GM12892 (cell line): Measurements from ENCODE around the gene SH3RF2.
"Not testable (repeated sequence)": the region's sequence is repeated elsewhere in the genome, so short reads cannot be mapped to it uniquely, and the experiment has no call there.

ENCODE experiments used
- DNase-seq: peaks from one replicate; pipeline ENCODE4 v3.0.0; 2011; ENCODE audit not compliant: insufficient read length
- FAIRE-seq: peaks from 2 replicates; lab custom pipeline; 2011; peaks lifted over from hg19 to GRCh38; lab: Jason Lieb, UNC
- POLR2A ChIP-seq: IDR thresholded peaks from 2 replicates; pipeline ENCODE4 v1.6.1; 2011; ENCODE audit warnings: low read depth, low read length, control low read depth
- POLR2AphosphoS5 ChIP-seq: IDR thresholded peaks from 2 replicates; pipeline ENCODE4 v1.6.1; 2011; ENCODE audit warnings: low read depth, low read length, control low read depth
- TAF1 ChIP-seq: IDR thresholded peaks from 2 replicates; pipeline ENCODE4 v1.6.1; 2011; ENCODE audit warnings: low read depth, mild to moderate bottlenecking, control low read depth, low read length, borderline replicate concordance

SH3RF2 gene

GRCh38 chr5:145960848-145961600 is 24.6 kb downstream of the SH3RF2 start:
- DNase-seq (no peak), FAIRE-seq (no peak)
- TF ChIP-seq TAF1 (no peak), POLR2AphosphoS5 (no peak), POLR2A (no peak)

GRCh38 chr5:145962001-145962400 is 25.6 kb downstream of the SH3RF2 start:
- no peak for FAIRE-seq
- DNase-seq = no peak
- TF ChIP-seq POLR2AphosphoS5 = no peak

GRCh38 chr5:145964008-145964407 is 27.6 kb downstream of the SH3RF2 start:
- DNase-seq, FAIRE-seq: not testable (repeated sequence)

GRCh38 chr5:145965804-145966203 is 29.4 kb downstream of the SH3RF2 start:
- no peak for DNase-seq
- no peak for FAIRE-seq
- TF ChIP-seq POLR2AphosphoS5 (no peak), POLR2A (no peak), TAF1 (no peak)

- DNase-seq (no peak), FAIRE-seq (no peak)
Measured at GRCh38 chr5:145967296-145967695, 30.9 kb downstream of the SH3RF2 start.

GRCh38 chr5:145968970-145969713 is 32.8 kb downstream of the SH3RF2 start:
- TF ChIP-seq POLR2AphosphoS5 (no peak), TAF1 (no peak), POLR2A (no peak)
- DNase-seq (no peak), FAIRE-seq (no peak)

More at GRCh38 chr5:145967296-145967695, 30.9 kb downstream of the SH3RF2 start:
- TF ChIP-seq TAF1 (no peak), POLR2AphosphoS5 (no peak), POLR2A (no peak)

- TF ChIP-seq TAF1 = no peak
- no peak for TF ChIP-seq POLR2A
- TF ChIP-seq POLR2AphosphoS5 = no peak
- DNase-seq (no peak), FAIRE-seq (no peak)
Measured at GRCh38 chr5:145969714-145970092, 33.3 kb downstream of the SH3RF2 start.

GRCh38 chr5:145971108-145971507 is 34.7 kb downstream of the SH3RF2 start:
- DNase-seq (no peak), FAIRE-seq (no peak)
- TF ChIP-seq POLR2A (no peak), POLR2AphosphoS5 (no peak), TAF1 (no peak)

GRCh38 chr5:145971701-145972100 is 35.3 kb downstream of the SH3RF2 start:
- DNase-seq (no peak), FAIRE-seq (no peak)
- TF ChIP-seq POLR2AphosphoS5 (no peak), TAF1 (no peak), POLR2A (no peak)

GRCh38 chr5:145975001-145975360 is 38.6 kb downstream of the SH3RF2 start:
- no peak for FAIRE-seq
- TF ChIP-seq TAF1 (no peak), POLR2AphosphoS5 (no peak), POLR2A (no peak)
- DNase-seq = no peak

GRCh38 chr5:145975361-145976066 is 39.1 kb downstream of the SH3RF2 start:
- no peak for TF ChIP-seq TAF1
- TF ChIP-seq POLR2AphosphoS5 = no peak
- TF ChIP-seq POLR2A = no peak
- DNase-seq (no peak), FAIRE-seq (no peak)

GRCh38 chr5:145976431-145977155 is 40.2 kb downstream of the SH3RF2 start:
- FAIRE-seq (no peak), DNase-seq (no peak)
- TF ChIP-seq TAF1 = no peak
- TF ChIP-seq POLR2A = no peak
- TF ChIP-seq POLR2AphosphoS5 = no peak
